Aorta (tissue), 5 donors: Measurements from ENCODE around the gene FOXJ1. TPM values are rescaled to one million over a fixed set of nuclear protein-coding genes. Genes with fewer than 3 reads are reported as not detected.

Experiments
- ATAC-seq: fragments of 200-7000 bp; cut with Tn5 transposase; one replicate; pipeline ENCODE4 v1.9.1; 2022; ENCODE audit warnings: moderate library complexity; ENCODE audit not compliant: low FRiP score
- DNase-seq, 2 donors: peaks; one replicate each; pipeline ENCODE4 v3.0.0-alpha.2; 2020
- H3K27ac ChIP-seq, 2 donors: one replicate each; pipeline ENCODE4 v1.5.1; 2013; ENCODE audit warnings: low read length in 2 of 2, mild to moderate bottlenecking in 2 of 2, moderate library complexity in 2 of 2, control low read depth in 1 of 2, inconsistent platforms in 1 of 2, low read depth in 1 of 2
- H3K27me3 ChIP-seq, 2 donors: one replicate each; pipeline ENCODE4 v1.6.1; 2013; ENCODE audit warnings: control low read depth in 1 of 2, low read length in 1 of 2, mild to moderate bottlenecking in 1 of 2, moderate library complexity in 1 of 2; ENCODE audit not compliant: insufficient read depth in 2 of 2, control insufficient read depth in 1 of 2
- H3K36me3 ChIP-seq, 2 donors: one replicate each; pipeline ENCODE4 v1.6.1; 2013; ENCODE audit warnings: control low read depth in 1 of 2, low read length in 1 of 2, mild to moderate bottlenecking in 1 of 2; ENCODE audit not compliant: insufficient read depth in 2 of 2, control insufficient read depth in 1 of 2
- H3K4me1 ChIP-seq, 2 donors: one replicate each; pipeline ENCODE4 v1.6.1; 2013; ENCODE audit warnings: low read length in 2 of 2, control low read depth in 1 of 2, mild to moderate bottlenecking in 1 of 2, moderate library complexity in 1 of 2; ENCODE audit not compliant: insufficient read depth in 2 of 2, control insufficient read depth in 1 of 2
- H3K4me3 ChIP-seq, 2 donors: one replicate each; pipeline ENCODE4 v1.5.1; 2013; ENCODE audit warnings: low read length in 2 of 2, control low read depth in 1 of 2, mild to moderate bottlenecking in 1 of 2
- H3K9me3 ChIP-seq: one replicate; pipeline ENCODE4 v1.6.1; 2013; ENCODE audit warnings: mild to moderate bottlenecking, low read length; ENCODE audit not compliant: control insufficient read depth
- WGBS, 2 donors: extraction: QIAGEN DNeasy Blood & Tissue Kit; methylation state at CpG; one replicate each; pipeline ENCODE4 v1.1.7; 2013; 5-methylcytosine and 5-hydroxymethylcytosine counted together
- intact Hi-C, 2 donors: fragments of 100-400 bp; cut with DNase I; formaldehyde crosslinking; loops; one replicate each; pipeline versions ENCODE4 v1.14.2 to v1.15.0; 2022
- polyA plus RNA-seq, 2 donors: library from polyadenylated mRNA; stranded (reverse); fragments of 200-250 nt; gene quantifications; one replicate each; pipeline ENCODE4 v1.2.3, GENCODE V29; 2013
- total RNA-seq, 2 donors: library from RNA; stranded (reverse); fragmentation: NEBNext Ultra II Directional; extraction: Animal tissue kit (Norgen Biotek cat#: 25700); gene quantifications; one replicate each; pipeline ENCODE4 v1.2.1, GENCODE V29; 2021
- donor health status: healthy with polysubstance abuse.
- donor health status: Bipolar disorder and iron deficiency.
- donor health status: DM: no; HTN: no; CAD: no.
- donor health status: DM: no; HTN: no; CAD: no.
- donor health status: DM: yes; HTN: yes; CAD: no.

Gene FOXJ1
- total and polyA plus RNA-seq, 4 donors: not detected

DNA sequence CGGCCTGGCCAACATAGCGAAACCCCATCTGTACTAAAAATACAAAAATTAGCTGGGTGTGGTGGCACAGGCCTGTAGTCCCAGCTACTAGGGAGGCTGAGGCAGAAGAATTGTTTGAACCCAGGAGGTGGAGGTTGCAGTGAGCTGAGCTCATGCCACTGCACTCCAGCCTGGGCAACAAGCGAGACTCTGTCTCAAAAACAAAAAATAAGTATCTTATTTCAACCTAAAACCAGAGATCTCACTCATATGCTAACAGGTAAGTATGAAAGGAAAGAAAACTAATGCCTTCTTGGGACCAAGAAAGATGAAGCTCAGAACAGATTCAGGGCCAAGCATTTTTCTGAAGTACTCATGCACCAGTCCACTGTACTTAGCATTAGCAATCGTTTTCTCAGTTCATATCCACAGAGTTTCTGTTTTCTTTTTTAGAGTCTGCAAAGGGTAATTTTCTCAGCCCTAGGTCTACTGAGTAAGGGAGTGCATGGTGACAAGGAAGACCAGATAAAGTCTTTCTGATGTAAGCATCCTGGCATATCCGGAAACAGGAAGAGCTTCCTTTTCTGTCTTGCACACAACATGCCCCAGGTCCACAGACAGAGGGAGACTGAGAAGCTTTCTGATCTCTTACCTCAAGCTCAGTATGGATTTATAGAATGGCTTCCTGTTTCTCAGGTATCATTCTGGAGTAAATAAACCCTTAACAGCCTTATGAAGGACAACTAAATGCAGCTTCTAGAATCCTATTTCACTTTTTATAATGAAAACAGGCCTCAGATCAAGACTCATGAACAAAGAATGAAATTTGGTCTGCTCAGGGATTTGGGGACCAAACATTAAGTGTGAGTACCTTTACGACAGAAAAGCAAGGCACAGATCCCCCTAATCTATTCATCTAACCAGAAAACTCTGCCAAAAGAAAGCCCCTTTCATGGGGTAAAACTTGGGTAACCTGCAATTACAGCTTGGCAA is 38.7 kb upstream of the FOXJ1 start:
- H3K4me1 ChIP-seq: no peaks in the 10 kb centered on the region
- 86 to 89% methylated on average over 6 of the region's 6 CpGs for WGBS, 2 donors

DNA sequence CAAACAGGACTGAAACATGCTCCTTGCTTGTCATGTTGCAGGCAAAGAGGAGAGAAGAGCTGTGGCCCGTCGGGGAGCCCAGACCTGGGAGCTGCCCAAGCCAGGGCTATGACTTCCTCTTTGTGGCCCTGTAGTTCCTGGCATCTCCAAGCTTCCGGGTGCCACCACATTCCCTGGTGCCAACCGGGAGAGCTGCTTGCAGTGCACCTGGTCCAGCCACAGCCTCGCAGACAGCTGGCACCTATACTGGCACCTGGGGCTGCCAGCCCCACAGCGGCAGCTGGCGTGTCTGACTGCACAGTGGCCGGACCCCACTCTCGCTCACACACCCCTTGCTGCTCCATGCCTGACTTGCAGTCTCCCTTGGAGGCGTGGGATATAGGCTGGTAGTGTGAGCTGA is 37.1 kb upstream of the FOXJ1 start:
- ATAC-seq: no peak
- 91 to 93% methylated on average over 10 of the region's 10 CpGs for WGBS, 2 donors
- Histone ChIP-seq H3K4me3 (no peak overlapping the region), H3K9me3 (no peaks in the 10 kb centered on the region), H3K36me3 (no peaks in the 10 kb centered on the region), H3K27ac (no peak overlapping the region), H3K4me1 (no peaks in the 10 kb centered on the region), H3K27me3 (no peaks in the 10 kb centered on the region)
- DNase-seq: no peak
- intact Hi-C loops: no loop called here

More for the DNA sequence above, 38.7 kb upstream of the FOXJ1 start:
- no peak for ATAC-seq
- no peaks in the 10 kb centered on the region for H3K36me3 ChIP-seq
- H3K4me3 ChIP-seq: no peak overlapping the region
- DNase-seq: no peak
- H3K27me3 ChIP-seq: no peaks in the 10 kb centered on the region
- H3K9me3 ChIP-seq: no peaks in the 10 kb centered on the region
- H3K27ac ChIP-seq: no peak overlapping the region
- intact Hi-C loops: loop anchor here in 1 of 2 donors (5.0 kb wide), 1 partner anchor 57 kb away; no protein-coding TSS in a partner anchor

DNA sequence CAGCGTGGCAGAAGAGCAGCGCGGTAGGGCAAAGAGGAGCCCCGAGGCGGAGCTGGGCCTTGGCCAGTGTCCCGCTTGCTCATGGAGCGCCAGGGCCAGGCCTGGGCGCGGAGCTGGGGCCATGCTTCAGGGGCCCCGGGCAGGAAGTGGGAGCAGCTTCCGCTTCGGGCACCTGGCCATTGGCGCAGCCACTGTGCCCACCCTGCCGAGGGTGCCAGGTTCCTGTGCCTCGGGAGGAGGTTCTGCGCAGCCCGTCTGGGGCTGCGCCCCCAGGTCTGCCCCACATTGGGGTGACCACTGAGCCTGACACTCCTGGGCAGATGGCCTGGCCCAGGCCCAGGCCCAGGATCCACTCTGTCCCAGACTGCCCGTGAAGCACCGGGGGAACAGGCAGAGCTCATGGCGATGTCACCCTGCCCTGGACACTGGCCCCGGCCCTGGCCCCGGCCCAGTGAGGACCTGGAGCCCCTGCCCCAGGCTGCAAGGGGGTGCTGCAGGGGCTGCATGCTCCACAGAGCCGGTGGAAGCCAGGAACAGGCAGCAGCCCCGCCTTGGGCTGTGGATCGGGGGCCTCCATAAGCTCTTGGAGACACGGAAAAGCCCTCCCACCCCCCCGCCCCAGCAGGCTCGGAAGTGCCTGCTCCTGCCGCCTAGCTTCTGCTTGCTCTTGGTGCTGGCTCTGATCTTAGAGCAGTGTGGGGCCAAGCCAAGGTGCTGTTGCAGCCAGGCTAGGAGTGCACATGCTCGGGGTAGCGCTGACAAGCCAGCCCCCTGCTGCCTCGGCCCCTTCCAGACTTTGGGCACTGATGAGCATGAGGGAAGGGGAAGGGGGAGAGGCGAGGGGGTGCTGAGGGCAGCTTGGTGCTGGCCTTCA is 35.9 kb upstream of the FOXJ1 start:
- 86 to 91% methylated on average over 27 to 34 of the region's 34 CpGs for WGBS, 2 donors
- H3K36me3 ChIP-seq: no peaks in the 10 kb centered on the region

DNA sequence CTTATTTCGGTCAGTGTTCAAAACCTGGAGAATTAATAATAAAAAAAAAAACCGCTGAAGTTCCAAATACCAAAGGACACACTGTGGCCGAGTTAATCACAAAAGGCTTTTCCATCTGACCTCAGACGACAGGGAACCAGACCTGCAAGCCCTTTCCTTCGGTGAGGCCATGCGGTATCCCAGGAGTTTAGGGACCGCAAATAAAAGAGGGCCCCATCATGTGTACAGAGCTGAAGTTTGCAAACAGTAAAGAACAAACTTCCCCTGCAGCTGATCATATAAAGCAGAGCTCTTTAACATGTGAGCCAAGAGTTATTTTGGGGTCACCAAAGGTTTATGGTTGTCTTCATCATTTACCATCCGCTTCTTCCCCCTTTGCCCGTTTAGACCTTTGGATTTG is 33.0 kb upstream of the FOXJ1 start:
- no peaks in the 10 kb centered on the region for H3K4me1 ChIP-seq
- H3K27me3 ChIP-seq: no peaks in the 10 kb centered on the region
- H3K36me3 ChIP-seq: no peaks in the 10 kb centered on the region
- no peaks in the 10 kb centered on the region for H3K9me3 ChIP-seq
- WGBS, 2 donors: 77 to 79% methylated on average over 9 of the region's 9 CpGs
- H3K27ac ChIP-seq: no peak overlapping the region
- DNase-seq: no peak
- no peak overlapping the region for H3K4me3 ChIP-seq
- ATAC-seq: no peak
- intact Hi-C loops: no loop called here

More for the DNA sequence above, 35.9 kb upstream of the FOXJ1 start:
- Histone ChIP-seq H3K9me3 (no peaks in the 10 kb centered on the region), H3K27me3 (no peaks in the 10 kb centered on the region), H3K27ac (no peak overlapping the region), H3K4me3 (no peak overlapping the region), H3K4me1 (no peaks in the 10 kb centered on the region)
- intact Hi-C loops: no loop called here
- ATAC-seq: no peak
- no peak for DNase-seq

DNA sequence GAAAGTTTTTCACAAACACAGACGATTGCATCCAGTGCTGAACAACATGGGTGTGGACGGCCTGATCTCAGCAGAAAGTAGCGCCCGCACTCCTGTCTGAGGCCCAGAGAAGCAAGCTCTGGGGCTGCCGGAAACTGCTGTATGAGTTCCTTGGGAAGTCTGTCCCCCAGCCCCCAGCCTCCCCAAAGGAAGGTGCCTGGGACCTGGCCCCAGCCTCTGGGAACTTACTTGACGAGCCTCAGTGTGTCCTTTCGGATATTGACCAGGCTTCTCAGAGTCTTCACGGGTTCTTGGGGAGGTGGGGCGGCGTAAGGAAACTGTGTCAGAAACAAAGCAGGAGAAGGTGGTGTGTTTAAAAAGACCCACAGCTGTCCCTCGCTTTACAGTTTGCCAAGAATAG is 32.4 kb upstream of the FOXJ1 start:
- no peak for DNase-seq
- no peaks in the 10 kb centered on the region for H3K36me3 ChIP-seq
- no peaks in the 10 kb centered on the region for H3K4me1 ChIP-seq
- H3K27ac ChIP-seq: no peak overlapping the region
- 90 to 91% methylated on average over 11 of the region's 11 CpGs for WGBS, 2 donors
- ATAC-seq: no peak
- H3K9me3 ChIP-seq: no peaks in the 10 kb centered on the region
- H3K4me3 ChIP-seq: no peak overlapping the region
- intact Hi-C loops: no loop called here
- H3K27me3 ChIP-seq: no peaks in the 10 kb centered on the region

- ATAC-seq: no peak
Observed at GRCh38 chr17:76171706-76172105, 30.7 kb upstream of the FOXJ1 start.

DNA sequence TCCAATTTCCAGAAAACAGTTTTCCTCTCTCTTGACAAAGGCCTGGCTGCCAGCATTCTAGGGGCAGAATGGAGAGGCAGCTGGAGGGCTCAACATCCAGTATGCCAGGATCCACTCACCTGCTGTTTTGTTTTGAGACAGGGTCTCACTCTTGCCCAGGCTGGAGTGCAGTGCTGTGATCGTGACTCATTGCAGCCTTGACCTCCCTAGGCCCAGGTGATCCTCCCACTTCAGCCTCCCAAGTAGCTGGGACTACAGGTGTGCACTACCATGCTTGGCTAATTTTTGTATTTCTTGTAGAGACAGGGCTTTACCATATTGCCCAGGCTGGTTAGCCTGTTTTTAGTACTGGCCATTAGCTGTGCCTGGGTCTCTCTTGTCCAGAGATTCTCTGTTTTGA is 29.1 kb upstream of the FOXJ1 start:
- Histone ChIP-seq H3K36me3 (no peaks in the 10 kb centered on the region), H3K9me3 (no peaks in the 10 kb centered on the region), H3K27ac (no peak overlapping the region), H3K27me3 (no peaks in the 10 kb centered on the region), H3K4me3 (no peak overlapping the region), H3K4me1 (no peaks in the 10 kb centered on the region)
- DNase-seq (no peak), ATAC-seq (no peak)
- 90% methylated on average over 1 of the region's 1 CpG for WGBS, 2 donors
- intact Hi-C loops: no loop called here

More at GRCh38 chr17:76171706-76172105, 30.7 kb upstream of the FOXJ1 start:
- Histone ChIP-seq H3K4me1 (no peaks in the 10 kb centered on the region), H3K4me3 (no peak overlapping the region), H3K27me3 (no peaks in the 10 kb centered on the region), H3K9me3 (no peaks in the 10 kb centered on the region), H3K27ac (no peak overlapping the region), H3K36me3 (no peaks in the 10 kb centered on the region)
- intact Hi-C loops: no loop called here
- DNase-seq: no peak
- WGBS, 2 donors: 82 to 85% methylated on average over 4 of the region's 4 CpGs

DNA sequence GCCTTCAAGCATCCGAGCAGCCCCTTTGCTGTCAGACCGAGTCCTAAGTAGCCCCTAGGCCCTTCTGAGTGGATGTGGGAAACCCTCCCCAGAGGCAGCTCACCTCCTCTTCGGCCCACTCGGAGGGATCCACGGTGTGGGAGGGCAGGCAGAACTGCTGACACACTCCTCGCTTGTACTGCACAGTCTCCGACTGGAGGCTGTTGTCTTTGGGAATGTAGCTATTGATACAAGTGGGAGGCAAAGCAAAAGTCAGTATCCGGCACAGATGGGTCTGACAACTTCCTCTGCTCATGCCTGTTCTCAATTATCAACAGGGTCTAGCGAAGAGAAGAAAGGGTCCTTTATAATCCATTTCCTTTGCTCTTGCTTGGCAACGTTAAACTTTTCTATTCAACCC is 25.9 kb upstream of the FOXJ1 start:
- DNase-seq (no peak), ATAC-seq (no peak)
- Histone ChIP-seq H3K4me3 (no peak overlapping the region), H3K9me3 (no peaks in the 10 kb centered on the region), H3K4me1 (no peaks in the 10 kb centered on the region), H3K27me3 (no peaks in the 10 kb centered on the region), H3K27ac (no peak overlapping the region), H3K36me3 (no peaks in the 10 kb centered on the region)
- 83 to 84% methylated on average over 10 of the region's 10 CpGs for WGBS, 2 donors
- intact Hi-C loops: no loop called here
